Adipose tissue (tissue), 3 donors: Measurements from ENCODE around the gene RNASEH1. TPM values are rescaled to one million over a fixed set of nuclear protein-coding genes. Genes with fewer than 3 reads are reported as not detected.
"Not testable (repeated sequence)": the region's sequence is repeated elsewhere in the genome, so short reads cannot be mapped to it uniquely, and the experiment has no call there.

Experiments
- H3K27ac ChIP-seq: one replicate; pipeline ENCODE4 v1.5.1; 2013; ENCODE audit warnings: low read depth, low read length
- WGBS, 3 donors: extraction: QIAGEN DNeasy Blood & Tissue Kit; methylation state at CpG; one replicate each; pipeline ENCODE4 v1.1.7; 2013; 5-methylcytosine and 5-hydroxymethylcytosine counted together
- polyA plus RNA-seq, 3 donors: library from polyadenylated mRNA; stranded (reverse); fragments of 200-250 nt; gene quantifications; one replicate each; pipeline ENCODE4 v1.2.3, GENCODE V29; 2013
- donor health status: healthy with polysubstance abuse.
- donor health status: Bipolar disorder and iron deficiency.
- donor health status: healthy.

RNASEH1 gene
- polyA plus RNA-seq, 3 donors = 8.2 to 19.1 (median 16.7) TPM

DNA sequence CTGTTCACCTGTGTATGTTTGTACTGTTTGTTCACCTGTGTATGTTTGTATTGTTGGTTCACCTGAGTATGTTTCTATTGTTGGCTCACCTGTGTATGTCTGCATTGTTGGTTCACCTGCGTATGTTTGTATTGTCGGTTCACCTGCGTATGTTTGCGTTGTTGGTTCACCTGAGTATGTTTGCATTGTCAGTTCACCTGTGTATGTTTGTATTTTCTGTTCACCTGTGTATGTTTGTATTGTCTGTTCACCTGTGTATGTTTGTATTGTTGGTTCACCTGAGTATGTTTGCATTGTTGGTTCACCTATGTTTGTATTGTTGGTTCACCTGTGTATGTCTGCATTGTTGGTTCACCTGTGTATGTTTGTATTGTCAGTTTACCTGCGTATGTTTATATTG, 53.4 kb downstream of the RNASEH1 start:
- WGBS, 3 donors = 35 to 93% (median 93%) methylated on average over 5 of the region's 5 CpGs
- no peak overlapping the region for H3K27ac ChIP-seq

DNA sequence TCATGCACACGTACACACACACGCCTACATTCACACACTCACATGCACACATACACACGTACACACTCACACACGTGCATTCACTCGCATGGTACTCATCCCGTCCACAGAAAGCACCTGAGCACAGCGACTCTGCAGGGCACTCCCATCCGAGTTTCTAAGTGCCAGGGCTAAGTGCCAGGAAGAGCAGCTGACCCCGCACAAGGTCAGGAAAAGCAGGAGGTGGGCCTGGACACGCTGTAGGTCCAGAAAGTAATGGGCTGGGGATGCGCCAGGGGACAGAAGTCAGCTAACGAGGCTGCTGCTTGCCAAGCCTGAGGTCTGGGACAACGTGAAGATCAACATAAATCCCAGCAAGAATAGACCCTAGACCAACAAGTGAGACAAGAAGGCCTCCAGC, 54.6 kb downstream of the RNASEH1 start:
- 75 to 94% (median 91%) methylated on average over 12 to 13 of the region's 13 CpGs for WGBS, 3 donors

DNA sequence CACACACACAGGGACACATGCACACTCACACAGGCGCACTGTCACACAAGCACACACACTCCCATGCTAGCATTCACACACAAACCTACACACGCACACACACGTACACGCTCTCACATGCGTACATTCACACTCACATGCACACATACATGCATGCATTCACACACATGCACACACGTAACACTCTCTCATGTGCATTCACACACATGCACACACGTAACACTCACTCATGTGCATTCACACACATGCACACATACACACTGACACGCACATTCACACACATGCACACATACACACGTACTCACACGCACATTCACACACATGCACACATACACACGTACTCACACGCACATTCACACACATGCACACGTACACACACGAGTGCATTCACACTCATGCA, 55.1 kb downstream of the RNASEH1 start:
- 90 to 97% (median 94%) methylated on average over 14 of the region's 14 CpGs for WGBS, 3 donors
- H3K27ac ChIP-seq = no peak overlapping the region

More for the DNA sequence above, 54.6 kb downstream of the RNASEH1 start:
- no peak overlapping the region for H3K27ac ChIP-seq

DNA sequence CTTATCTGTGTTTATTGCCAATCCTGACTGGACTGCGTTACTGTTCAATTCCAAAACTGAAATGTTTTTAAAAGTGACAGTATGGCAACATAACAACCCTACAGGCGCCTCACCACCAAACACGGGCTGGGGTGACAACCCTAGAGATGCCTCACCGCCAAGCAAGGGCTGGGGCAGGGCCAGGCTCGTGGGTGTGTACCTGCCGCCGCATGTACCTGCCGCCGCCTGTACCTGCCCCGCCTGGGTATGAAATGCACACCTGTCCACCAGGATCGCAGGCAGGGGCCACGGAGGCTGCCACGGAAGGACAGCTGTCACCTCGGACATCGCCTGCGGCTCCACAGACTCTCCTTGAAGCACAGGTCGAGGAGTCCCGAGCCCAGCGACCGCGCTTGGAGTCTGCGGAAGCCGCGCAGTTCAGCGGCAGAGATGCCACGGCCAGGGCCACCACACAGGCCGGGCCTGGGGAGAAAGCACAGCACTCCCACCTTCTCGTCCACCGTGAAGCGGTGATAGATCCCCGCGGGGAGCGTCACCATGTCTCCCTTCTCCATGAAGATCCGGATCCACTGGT, 57.7 kb downstream of the RNASEH1 start:
- H3K27ac ChIP-seq = no peak overlapping the region
- WGBS, 3 donors = 96 to 97% (median 96%) methylated on average over 34 of the region's 34 CpGs

DNA sequence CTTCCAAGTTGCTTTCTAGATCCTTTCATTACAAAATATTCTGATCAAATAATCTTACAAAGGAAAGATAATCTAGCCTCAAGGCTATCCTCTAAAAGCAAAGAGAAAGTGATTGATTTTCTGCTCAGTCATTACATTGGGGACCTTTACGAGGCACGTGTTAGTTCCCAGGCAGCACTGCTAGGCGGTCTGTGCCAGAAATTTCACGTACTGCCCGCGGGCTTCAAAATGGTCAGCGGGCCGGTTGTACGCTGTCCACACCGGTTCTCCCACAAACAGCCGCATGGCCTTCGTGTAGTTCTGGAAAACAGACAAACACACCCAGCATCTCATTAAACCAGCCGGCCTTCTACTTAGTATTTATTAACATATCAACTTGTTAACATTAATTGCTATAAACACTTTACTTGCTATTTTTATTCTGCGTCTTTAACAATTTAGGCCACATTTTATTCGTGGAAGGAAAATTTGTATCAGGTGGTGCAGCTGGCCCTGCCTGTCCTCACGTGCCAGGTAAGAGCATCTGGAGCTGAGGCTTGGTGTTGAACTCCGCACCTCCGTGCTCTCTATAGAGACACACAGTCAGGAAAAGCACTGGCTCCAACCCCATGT, 59.2 kb downstream of the RNASEH1 start:
- 65 to 96% (median 95%) methylated on average over 18 of the region's 18 CpGs for WGBS, 3 donors
- no peak overlapping the region for H3K27ac ChIP-seq

DNA sequence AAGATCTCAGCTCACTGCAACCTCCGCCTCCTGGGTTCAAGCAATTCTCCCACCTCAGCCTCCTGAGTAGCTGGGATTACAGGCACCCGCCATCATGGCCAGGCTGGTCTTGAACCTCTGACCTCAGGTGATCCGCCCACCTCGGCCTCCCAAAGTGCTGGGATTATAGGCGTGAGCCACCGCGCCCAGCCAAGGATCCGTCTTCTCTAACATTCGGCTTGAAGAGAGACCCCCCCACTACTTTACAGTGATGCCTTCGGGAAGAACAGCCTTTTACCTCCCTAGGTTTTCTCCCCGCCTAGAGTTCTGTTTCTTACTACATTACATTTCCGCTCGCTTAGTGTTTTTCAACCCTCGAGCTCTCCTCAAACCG, 61.4 kb downstream of the RNASEH1 start:
- 93 to 96% (median 94%) methylated on average over 15 of the region's 15 CpGs for WGBS, 3 donors
- H3K27ac ChIP-seq = not testable (repeated sequence)

Other genes with a start within 250 kb of the RNASEH1 start
- 10 to 100 TPM; 10.1 to 13.2 (median 10.3) TPM for gene EIPR1, start 180.5 kb downstream of the RNASEH1 start, polyA plus RNA-seq
- gene TRAPPC12, start 178.6 kb downstream of the RNASEH1 start, polyA plus RNA-seq = 10 to 100 TPM; 41.2 to 48.3 (median 45.2) TPM
- gene ADI1, start 38.8 kb downstream of the RNASEH1 start, polyA plus RNA-seq = 100 to 1,000 TPM in 1 of 3 donors, 10 to 100 TPM in 2; 31.1 to 109 (median 61.1) TPM
- gene RPS7, start 16.9 kb upstream of the RNASEH1 start, polyA plus RNA-seq = 1,000 to 10,000 TPM; 1,415 to 2,950 (median 1,968) TPM
- 10 to 100 TPM in 1 of 3 donors, 1 to 10 TPM in 2; 7.9 to 19.6 (median 9.6) TPM for gene COLEC11, start 36.8 kb upstream of the RNASEH1 start, polyA plus RNA-seq
- under 1 TPM in 2 of 3 donors, not detected in 1; 0.04 to 0.45 TPM for gene ALLC, start 99.9 kb upstream of the RNASEH1 start, polyA plus RNA-seq
- not detected for gene DCDC2C, start 145.2 kb upstream of the RNASEH1 start, polyA plus RNA-seq